Spleen (tissue), 13 donors: ENCODE measurements around the gene GLDN. TPM values are rescaled to one million over a fixed set of nuclear protein-coding genes. Genes with fewer than 3 reads are reported as not detected.

Experiments used
- DNase-seq: peaks from one replicate; pipeline ENCODE4 v3.0.0-alpha.2; 2020
- H3K27ac ChIP-seq, 8 donors: fragments of 200-600 bp; sonication (generic) in 7 of 8; 1 replicate in 4 of 8; 2 replicates in 4 of 8; pipeline versions ENCODE4 v1.5.0 to v1.8.0; 2016 to 2021; ENCODE audit warnings: inconsistent platforms in 4 of 8, mild to moderate bottlenecking in 4 of 8, moderate library complexity in 1 of 8
- H3K27me3 ChIP-seq, 7 donors: fragments of 200-600 bp; sonication (generic) in 6 of 7; replicated peaks in 1 of 7; 1 replicate in 4 of 7; 2 replicates in 3 of 7; pipeline versions ENCODE4 v1.5.0 to v1.8.0; 2016 to 2021; ENCODE audit warnings: inconsistent platforms in 3 of 7, mild to moderate bottlenecking in 1 of 7
- H3K36me3 ChIP-seq, 6 donors: fragments of 200-600 bp; sonication (generic) in 5 of 6; 1 replicate in 4 of 6; 2 replicates in 2 of 6; pipeline versions ENCODE4 v1.5.0 to v1.8.0; 2016 to 2021; ENCODE audit warnings: inconsistent platforms in 2 of 6
- H3K4me1 ChIP-seq, 6 donors: fragments of 200-600 bp; sonication (generic) in 5 of 6; 1 replicate in 3 of 6; 2 replicates in 3 of 6; pipeline versions ENCODE4 v1.5.0 to v1.8.0; 2016 to 2021; ENCODE audit warnings: inconsistent platforms in 3 of 6
- H3K4me3 ChIP-seq, 8 donors: fragments of 200-600 bp; sonication (generic) in 7 of 8; 1 replicate in 4 of 8; 2 replicates in 4 of 8; pipeline versions ENCODE4 v1.5.0 to v1.8.0; 2016 to 2021; ENCODE audit warnings: inconsistent platforms in 4 of 8, mild to moderate bottlenecking in 4 of 8, moderate library complexity in 2 of 8
- H3K9me3 ChIP-seq, 8 donors: fragments of 200-600 bp; sonication (generic) in 7 of 8; 1 replicate in 4 of 8; 2 replicates in 4 of 8; pipeline versions ENCODE4 v1.5.0 to v1.8.0; 2016 to 2021; ENCODE audit warnings: inconsistent platforms in 4 of 8
- CTCF ChIP-seq, 11 experiments: fragments of 200-600 bp in 7 of 11; fragments of 450-650 bp in 4 of 11; sonication (generic) in 4 of 11; IDR thresholded peaks in 8 of 11; conservative IDR thresholded peaks in 3 of 11; 1 replicate in 7 of 11; 2 replicates in 4 of 11; pipeline versions ENCODE4 v1.4.0 to v1.8.0; 2016 to 2021; ENCODE audit warnings: antibody characterized with exemption in 11 of 11, inconsistent platforms in 4 of 11, mild to moderate bottlenecking in 1 of 11
- POLR2A ChIP-seq, 3 donors: fragments of 450-650 bp; IDR thresholded peaks; one replicate each; pipeline ENCODE4 v1.5.1; 2017; ENCODE audit warnings: antibody characterized with exemption in 3 of 3, mild to moderate bottlenecking in 1 of 3
- POLR2AphosphoS5 ChIP-seq, 3 donors: sonication (generic); formaldehyde crosslinking; IDR thresholded peaks; one replicate each; pipeline ENCODE4 v1.5.1; 2017; ENCODE audit warnings: antibody characterized with exemption in 3 of 3
- WGBS, 5 donors: extraction: QIAGEN DNeasy Blood & Tissue Kit in 3 of 5; methylation state at CpG; one replicate each; pipeline versions ENCODE4 v1.1.5 to v1.1.7; 2013 to 2018; 5-methylcytosine and 5-hydroxymethylcytosine counted together
- intact Hi-C: fragments of 100-400 bp; cut with DNase I; formaldehyde crosslinking; loops from one replicate; pipeline ENCODE4 v1.15.0; 2023; ENCODE audit warnings: low total_unique reads
- long read RNA-seq, 2 donors: transcript quantifications; one replicate each; lab custom pipeline, GENCODE V29; 2026
- polyA plus RNA-seq, 3 donors: library from polyadenylated mRNA; stranded (reverse); fragments of 200-250 nt; gene quantifications; one replicate each; pipeline ENCODE4 v1.2.1, GENCODE V29; 2013
- total RNA-seq, 7 donors: library from RNA; depleted of rRNA in 3 of 7; stranded (reverse); fragments of >200 nt in 3 of 7; fragmentation: NEBNext Ultra II Directional in 4 of 7; extraction: Animal tissue kit (Norgen Biotek cat#: 25700) in 4 of 7; gene quantifications; one replicate each; pipeline versions ENCODE4 v1.1.0 to v1.2.1, GENCODE V29; 2016 to 2021
- donor health status: healthy with polysubstance abuse.
- donor health status: DM: no; HTN: no; CAD: no; lungs with moderate emphysema.
- donor health status: DM: no; HTN: no; CAD: no.
- donor health status: Bipolar disorder and iron deficiency.
- donor health status: healthy.
- donor health status: DM: no; HTN: no; CAD: no.
- donor health status: DM: yes; HTN: yes; CAD: no.

GLDN gene
- total RNA-seq (10 to 100 TPM in 1 of 7 donors, 1 to 10 TPM in 6; 2.6 to 18.2 (median 4.7) TPM), polyA plus RNA-seq (1 to 10 TPM in 2 of 3 donors, under 1 TPM in 1; 0.94 to 2.8 (median 1.1) TPM)
- long read RNA-seq, donor 1 = 0 reads
- long read RNA-seq, donor 2, partial matches to known transcripts = 0 of 1 reads
- long read RNA-seq, donor 2, other reads (novel, unspliced or antisense) = 0 of 1 reads

GRCh38 chr15:51341366-51342226 lies at the start of gene GLDN:
TSS of gene GLDN (plus strand) at chr15:51341655. CDS start at chr15:51341685, 30 bp downstream.
- no peaks in the 10 kb centered on the region for H3K9me3 ChIP-seq
- WGBS, 5 donors = 6 to 10% (median 8%) methylated on average over 36 to 76 of the region's 76 CpGs
- TF ChIP-seq CTCF (IDR thresholded peaks at IDR 0.05 in 8 of 11, conservative IDR thresholded peaks at IDR 0.05 in 3 of 11) (no peak), POLR2AphosphoS5 (IDR thresholded peaks at IDR 0.05) (peak in 2 of 3 donors; percentile 39 to 64)
- DNase-seq = no peak
- peaks cover 0 to 23% (median 12%) of the 10 kb centered on the region in 6 donors for H3K4me1 ChIP-seq
- intact Hi-C loops = no loop called here
- peak within 1 kb of the TSS in 5 of 8 donors; percentile 26 to 76 (median 52) for H3K27ac ChIP-seq
- peaks cover 0 to 56% (median 27%) of the 10 kb centered on the region in 7 donors for H3K27me3 ChIP-seq
- H3K4me3 ChIP-seq = peak within 1 kb of the TSS in 7 of 8 donors; percentile 2 to 62 (median 31)
- no peaks in the 10 kb centered on the region for H3K36me3 ChIP-seq

- no peak for TF ChIP-seq POLR2A (IDR thresholded peaks at IDR 0.05)
- no peak for TF ChIP-seq POLR2AphosphoS5 (IDR thresholded peaks at IDR 0.05)
- TF ChIP-seq CTCF (IDR thresholded peaks at IDR 0.05 in 8 of 11, conservative IDR thresholded peaks at IDR 0.05 in 3 of 11) = no peak
- WGBS, 5 donors = 51 to 66% (median 64%) methylated on average over 2 of the region's 2 CpGs
- H3K4me1 ChIP-seq = peaks cover 0 to 18% (median 0%) of the 10 kb centered on the region in 6 donors
- intact Hi-C loops = no loop called here
- no peaks in the 10 kb centered on the region for H3K36me3 ChIP-seq
- no peak overlapping the region for H3K4me3 ChIP-seq
- peak overlapping the region; percentile 53 to 75 (median 64) for H3K27ac ChIP-seq
- no peaks in the 10 kb centered on the region for H3K27me3 ChIP-seq
- DNase-seq = no peak
- H3K9me3 ChIP-seq = peaks cover 0 to 3% (median 0%) of the 10 kb centered on the region in 8 donors
Measured at GRCh38 chr15:51298620-51299019, 42.8 kb upstream of the GLDN start.

- H3K27me3 ChIP-seq = no peaks in the 10 kb centered on the region
- 78 to 91% (median 80%) methylated on average over 5 of the region's 5 CpGs for WGBS, 5 donors
- no peak for DNase-seq
- H3K4me1 ChIP-seq = peaks cover 0 to 22% (median 0%) of the 10 kb centered on the region in 6 donors
- H3K27ac ChIP-seq = peak overlapping the region; percentile 53 to 75 (median 64)
- H3K9me3 ChIP-seq = no peaks in the 10 kb centered on the region
- intact Hi-C loops = no loop called here
- TF ChIP-seq CTCF (IDR thresholded peaks at IDR 0.05 in 8 of 11, conservative IDR thresholded peaks at IDR 0.05 in 3 of 11) (no peak), POLR2AphosphoS5 (IDR thresholded peaks at IDR 0.05) (no peak), POLR2A (IDR thresholded peaks at IDR 0.05) (no peak)
- H3K36me3 ChIP-seq = no peaks in the 10 kb centered on the region
- no peak overlapping the region for H3K4me3 ChIP-seq
Measured at GRCh38 chr15:51299187-51300015, 42.1 kb upstream of the GLDN start.
